Stimulated activated CD8-positive, alpha-beta memory T cell treated with anti-CD3 and anti-CD28 coated beads, Interleukin-4, amount 100 ng/mL, for 24 hours (primary cell): ENCODE data around the gene PPARGC1A.

ENCODE experiments used
- DNase-seq: peaks from one replicate; pipeline ENCODE4 v3.0.0-alpha.2; 2020; ENCODE audit warnings: low read depth

PPARGC1A gene

DNA sequence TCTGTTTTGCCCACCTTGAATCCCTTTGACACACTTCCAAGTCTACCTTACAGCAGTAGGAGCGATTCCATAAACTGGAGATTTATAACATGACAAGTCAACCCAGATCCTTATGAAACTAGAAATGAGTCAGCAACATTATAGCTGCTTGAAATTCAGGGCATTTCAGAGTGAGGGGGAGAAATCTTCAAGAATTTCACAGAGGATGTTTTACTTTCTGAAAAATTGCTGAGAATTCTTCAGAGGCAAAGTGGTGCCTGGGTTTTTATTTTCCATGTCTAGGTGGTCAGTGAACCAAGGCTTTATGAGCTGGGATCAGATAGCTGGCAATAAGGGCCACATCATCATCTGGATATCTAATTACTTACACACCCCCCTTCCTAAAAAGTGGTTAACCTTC, 119.8 kb downstream of the PPARGC1A start:
- no peak for DNase-seq

DNA sequence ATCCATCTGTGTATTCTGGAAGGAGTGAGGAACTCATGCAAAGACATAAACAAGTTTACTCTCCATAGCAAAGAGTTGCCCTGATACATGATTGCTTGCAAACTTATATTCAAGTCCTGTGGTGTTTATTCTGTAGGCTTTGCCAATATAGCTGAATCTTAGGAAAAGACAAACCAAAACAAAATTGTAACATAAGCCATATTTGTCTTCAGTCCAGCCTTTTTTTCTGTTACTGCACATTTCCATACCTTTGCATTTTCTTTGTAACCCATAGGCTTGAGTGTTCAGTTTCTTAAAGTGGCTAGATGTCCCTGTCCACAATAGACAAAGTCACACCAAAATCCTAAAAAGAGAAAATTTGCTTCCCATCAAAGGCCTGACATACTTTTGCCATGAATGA, 120.4 kb downstream of the PPARGC1A start:
- DNase-seq: no peak

DNA sequence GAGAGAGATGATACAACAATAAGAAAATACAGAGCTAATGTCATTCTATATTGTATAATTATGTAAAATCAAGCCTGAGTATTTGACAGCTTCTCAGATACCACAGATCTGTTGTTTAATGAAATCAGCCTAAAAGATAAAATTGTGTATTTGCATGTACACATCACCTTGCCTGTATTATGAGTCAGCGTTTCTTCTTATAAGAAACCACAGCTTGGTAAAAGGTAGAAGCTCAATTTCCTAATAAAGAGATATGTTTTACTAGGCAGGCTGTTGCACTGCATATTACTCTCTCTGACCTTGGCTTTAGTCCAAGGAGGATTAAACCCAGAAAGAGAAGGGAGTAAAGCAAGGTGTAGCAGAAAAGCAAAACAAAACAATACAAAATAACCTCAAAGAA, 121.3 kb downstream of the PPARGC1A start:
- no peak for DNase-seq

DNA sequence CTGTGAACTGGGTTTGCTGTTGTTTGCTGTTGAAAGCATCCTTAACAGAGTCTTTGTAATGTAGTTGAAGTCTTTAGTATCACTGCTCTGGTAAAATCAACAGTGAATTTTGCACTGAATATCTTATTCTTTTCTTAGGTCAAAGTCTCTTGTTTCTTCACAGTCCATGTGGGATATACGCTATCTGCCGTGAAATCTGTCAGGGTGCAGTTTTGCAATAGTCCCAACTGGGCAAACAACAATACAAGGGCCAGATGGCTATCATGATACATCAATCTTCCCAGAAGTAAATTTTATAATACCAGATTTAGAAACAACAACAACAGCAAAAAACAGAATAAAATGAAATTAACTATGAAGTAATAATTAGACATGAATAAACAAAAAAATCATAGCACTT, 123.5 kb downstream of the PPARGC1A start:
- DNase-seq: no peak

DNA sequence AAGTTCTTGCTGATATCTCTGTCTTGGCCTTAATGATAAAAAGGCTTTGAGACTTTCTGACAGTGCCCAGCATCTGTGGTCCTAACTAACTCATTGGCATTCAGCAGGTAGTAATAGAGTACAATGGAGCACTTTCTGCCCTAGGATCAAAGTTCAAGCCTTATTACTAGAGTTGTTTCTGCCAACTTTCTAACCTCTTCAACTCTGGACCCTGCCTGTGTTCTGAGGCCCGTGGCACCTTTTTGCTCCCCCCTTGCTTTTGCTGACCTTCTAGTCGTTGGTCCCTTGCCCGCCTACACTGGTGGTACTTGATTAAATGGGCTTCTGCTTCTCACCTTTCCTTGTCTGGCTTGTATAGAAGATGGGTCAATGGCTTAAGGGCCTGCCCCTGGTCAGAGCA, 126.3 kb downstream of the PPARGC1A start:
- DNase-seq: no peak

DNA sequence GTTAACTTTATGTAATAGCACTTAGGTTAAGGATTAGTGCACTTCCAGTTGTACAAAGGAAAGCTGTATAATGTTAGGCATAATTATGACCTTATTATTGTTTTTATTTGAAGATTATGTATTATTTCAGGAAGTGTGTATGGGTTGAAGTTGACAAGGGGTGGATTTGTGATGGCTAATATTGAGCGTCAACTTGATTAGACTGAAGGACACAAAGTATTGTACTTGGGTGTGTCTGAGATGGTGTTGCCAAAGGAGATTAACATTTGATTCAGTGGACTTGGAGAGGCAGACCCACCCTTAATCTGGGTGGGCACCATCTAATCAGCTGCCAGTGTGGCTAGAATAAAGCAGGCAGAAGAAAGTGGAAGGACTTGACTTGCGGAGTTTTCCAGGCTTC, 127.3 kb downstream of the PPARGC1A start:
- no peak for DNase-seq

DNA sequence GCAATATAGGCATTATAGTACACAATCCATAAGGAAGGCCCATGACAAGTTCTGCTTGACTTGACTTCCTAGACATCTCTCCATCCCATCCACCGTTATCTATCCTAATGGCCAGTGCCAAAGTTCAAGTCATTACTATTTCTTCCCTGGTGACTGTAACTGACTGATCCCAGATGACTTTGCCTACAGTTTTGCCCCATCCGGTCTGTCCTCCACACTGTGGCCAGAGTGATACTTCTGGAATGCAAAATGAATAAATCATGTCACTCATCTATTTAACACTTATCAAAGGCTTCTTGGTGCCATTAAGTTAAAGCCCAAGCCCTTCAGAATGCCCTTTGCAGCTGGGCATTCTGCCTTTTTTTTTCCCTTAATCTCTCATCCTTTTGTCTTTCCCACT, 130.8 kb downstream of the PPARGC1A start:
- no peak for DNase-seq

DNA sequence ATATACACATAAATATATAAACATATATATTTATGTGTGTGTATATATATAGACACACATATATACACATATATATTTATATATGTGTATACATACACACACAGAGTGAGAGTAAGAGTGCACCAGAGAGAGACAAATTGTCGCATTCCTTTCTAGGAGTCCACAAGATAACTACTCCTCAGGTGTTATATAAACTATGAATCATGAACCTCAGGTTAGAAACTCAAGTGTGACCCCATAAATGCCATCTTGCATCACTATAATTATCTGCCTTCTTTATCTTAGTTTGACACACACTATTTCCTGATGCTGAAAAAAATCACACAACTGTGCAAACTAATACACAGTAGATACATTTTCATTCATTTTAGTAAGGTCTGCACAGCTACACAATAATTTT, 135.2 kb downstream of the PPARGC1A start:
- no peak for DNase-seq

DNA sequence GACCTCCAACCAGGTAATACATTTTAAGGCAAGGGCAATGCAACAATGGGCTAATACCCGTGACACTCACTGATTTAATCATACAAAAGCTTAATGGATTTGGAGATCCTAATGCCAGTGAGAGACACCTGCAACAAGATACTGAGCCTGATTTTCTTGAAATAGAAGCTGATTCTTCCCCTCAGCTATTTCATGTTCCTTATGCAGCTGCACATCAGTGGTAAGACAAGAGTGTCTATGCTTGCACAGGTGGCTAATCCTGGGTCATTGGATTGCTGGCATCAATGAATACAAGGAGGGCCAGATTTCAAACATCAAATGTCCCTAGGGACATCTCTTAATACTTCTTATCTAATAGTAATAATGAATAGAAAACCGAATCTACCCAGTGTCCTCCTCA, 139.7 kb downstream of the PPARGC1A start:
- no peak for DNase-seq

DNA sequence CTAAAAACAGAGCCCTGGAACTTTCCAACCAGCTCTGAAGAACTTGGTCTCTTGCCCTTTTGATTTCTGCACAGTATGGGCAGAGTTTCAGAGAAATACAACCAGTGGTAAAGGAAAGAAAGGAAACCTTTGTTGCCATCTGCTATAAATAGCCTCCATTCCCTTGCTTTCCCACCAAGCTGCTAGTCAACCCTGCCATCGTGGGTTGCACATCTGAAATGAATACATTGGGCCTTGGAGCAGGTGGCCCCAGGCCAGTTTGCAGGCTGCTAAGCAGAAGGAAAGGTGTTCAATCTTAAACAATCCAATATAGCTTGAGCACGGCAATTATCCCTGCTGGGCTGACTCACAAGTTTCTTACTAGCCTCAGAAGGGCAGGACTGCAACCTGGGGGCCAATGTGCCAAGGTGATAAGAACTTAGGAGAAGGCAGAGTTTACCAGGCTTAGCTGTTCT, 142.5 kb downstream of the PPARGC1A start:
- DNase-seq: no peak

DNA sequence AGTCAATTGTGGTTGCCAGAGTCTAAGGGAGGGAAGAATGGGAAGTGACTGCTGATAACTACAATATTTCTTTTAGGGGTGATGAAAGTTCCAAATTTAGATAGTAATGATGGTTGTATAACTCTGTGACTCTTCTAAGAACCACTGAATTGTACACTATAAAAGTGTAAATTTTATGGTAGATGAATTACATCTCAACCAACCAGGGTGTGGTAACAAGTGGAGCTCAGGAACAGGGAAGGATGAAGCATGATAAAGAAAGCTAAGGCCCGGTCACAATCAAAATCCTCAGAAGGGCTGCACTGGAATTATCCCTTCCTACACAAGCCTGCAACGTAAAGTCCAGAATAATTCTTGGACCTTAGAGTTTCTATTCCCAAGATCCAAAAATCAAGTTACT, 143.2 kb downstream of the PPARGC1A start:
- DNase-seq: no peak

DNA sequence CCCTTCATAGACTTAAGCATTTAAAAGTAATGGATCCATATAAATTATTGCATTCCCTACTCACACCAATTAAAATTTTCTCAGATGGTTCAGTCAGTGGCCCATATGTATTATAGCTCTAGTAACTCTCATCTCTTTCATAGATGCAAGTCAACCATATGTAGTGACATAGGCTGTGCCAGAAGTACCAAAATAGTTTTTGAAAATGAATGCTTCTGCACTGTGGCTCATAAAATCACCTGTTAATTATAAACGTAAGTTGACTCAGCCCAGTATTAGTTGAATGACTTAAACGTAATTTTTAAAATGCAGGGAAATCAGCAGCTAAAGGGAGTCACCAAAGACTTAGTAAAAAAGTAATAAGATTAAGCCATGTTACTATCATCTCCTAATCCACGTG, 143.8 kb downstream of the PPARGC1A start:
- no peak for DNase-seq

DNA sequence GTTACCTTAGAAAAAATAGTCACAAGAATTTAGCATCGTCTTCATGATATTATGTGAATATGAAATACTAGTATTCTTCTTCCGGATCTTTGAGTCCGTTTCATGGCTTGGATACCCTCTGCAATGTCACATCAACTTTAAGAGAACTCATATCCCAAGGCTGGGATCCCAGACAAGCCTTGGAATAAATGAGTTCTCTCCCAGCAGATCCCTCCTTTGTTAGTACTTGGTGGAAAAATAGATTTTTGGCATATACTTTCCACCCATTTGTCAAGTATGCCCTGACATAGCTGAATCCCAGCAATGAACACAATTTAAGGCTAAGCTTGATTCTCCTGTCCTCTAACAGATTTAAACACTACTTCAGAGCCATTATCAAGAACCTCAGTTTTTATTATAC, 144.5 kb downstream of the PPARGC1A start:
- DNase-seq: no peak
